ENCODE results near the gene USP17L11. TPM values are rescaled to one million over a fixed set of nuclear protein-coding genes. Genes with fewer than 3 reads are reported as not detected.

USP17L11 gene
- total RNA-seq, 1 experiment from 2014 or later: not detected

Other genes starting within 250 kb of the USP17L11 start
- not detected in 2 replicates for gene FAM90A26, start 45.0 kb upstream of the USP17L11 start, total RNA-seq (2014; rRNA removed; shearing (Covaris generic); ENCODE audit: low replicate concordance)
- gene USP17L10, start 4.7 kb upstream of the USP17L11 start, total RNA-seq (2014; rRNA removed; shearing (Covaris generic); ENCODE audit: low replicate concordance): not detected in 2 replicates
- not detected in 2 replicates for gene USP17L12, start 4.7 kb downstream of the USP17L11 start, total RNA-seq (2014; rRNA removed; shearing (Covaris generic); ENCODE audit: low replicate concordance)
- gene USP17L13, start 9.5 kb downstream of the USP17L11 start, total RNA-seq (2014; rRNA removed; shearing (Covaris generic); ENCODE audit: low replicate concordance): not detected in 2 replicates
- not detected in 2 replicates for gene USP17L15, start 19.0 kb downstream of the USP17L11 start, total RNA-seq (2014; rRNA removed; shearing (Covaris generic); ENCODE audit: low replicate concordance)
- not detected in 2 replicates for gene USP17L17, start 28.5 kb downstream of the USP17L11 start, total RNA-seq (2014; rRNA removed; shearing (Covaris generic); ENCODE audit: low replicate concordance)
- gene USP17L18, start 33.2 kb downstream of the USP17L11 start, total RNA-seq (2014; rRNA removed; shearing (Covaris generic); ENCODE audit: low replicate concordance): not detected in 2 replicates
- not detected in 2 replicates for gene USP17L19, start 38.0 kb downstream of the USP17L11 start, total RNA-seq (2014; rRNA removed; shearing (Covaris generic); ENCODE audit: low replicate concordance)
- not detected in 2 replicates for gene USP17L20, start 42.7 kb downstream of the USP17L11 start, total RNA-seq (2014; rRNA removed; shearing (Covaris generic); ENCODE audit: low replicate concordance)
- not detected in 2 replicates for gene USP17L21, start 47.5 kb downstream of the USP17L11 start, total RNA-seq (2014; rRNA removed; shearing (Covaris generic); ENCODE audit: low replicate concordance)
- gene USP17L22, start 52.2 kb downstream of the USP17L11 start, total RNA-seq (2014; rRNA removed; shearing (Covaris generic); ENCODE audit: low replicate concordance): not detected in 2 replicates
- gene USP17L24, start 109.8 kb downstream of the USP17L11 start, total RNA-seq (2014; rRNA removed; shearing (Covaris generic); ENCODE audit: low replicate concordance): not detected in 2 replicates
- gene USP17L25, start 114.5 kb downstream of the USP17L11 start, total RNA-seq (2014; rRNA removed; shearing (Covaris generic); ENCODE audit: low replicate concordance): not detected in 2 replicates
- not detected in 2 replicates for gene USP17L26, start 119.3 kb downstream of the USP17L11 start, total RNA-seq (2014; rRNA removed; shearing (Covaris generic); ENCODE audit: low replicate concordance)
- not detected in 2 replicates for gene USP17L5, start 124.0 kb downstream of the USP17L11 start, total RNA-seq (2014; rRNA removed; shearing (Covaris generic); ENCODE audit: low replicate concordance)
- gene USP17L27, start 128.7 kb downstream of the USP17L11 start, total RNA-seq (2014; rRNA removed; shearing (Covaris generic); ENCODE audit: low replicate concordance): not detected in 2 replicates
- not detected in 2 replicates for gene USP17L28, start 133.5 kb downstream of the USP17L11 start, total RNA-seq (2014; rRNA removed; shearing (Covaris generic); ENCODE audit: low replicate concordance)
- gene USP17L29, start 138.2 kb downstream of the USP17L11 start, total RNA-seq (2014; rRNA removed; shearing (Covaris generic); ENCODE audit: low replicate concordance): not detected in 2 replicates
- gene USP17L30, start 147.7 kb downstream of the USP17L11 start, total RNA-seq (2014; rRNA removed; shearing (Covaris generic); ENCODE audit: low replicate concordance): not detected in 2 replicates
- gene DEFB131A, start 229.0 kb downstream of the USP17L11 start, total RNA-seq (2014; rRNA removed; shearing (Covaris generic); ENCODE audit: low replicate concordance): not detected in 2 replicates